Calu3 (cell line): ENCODE data around the gene BSND. TPM values are rescaled to one million over a fixed set of nuclear protein-coding genes. Genes with fewer than 3 reads are reported as not detected.

ENCODE experiments used
- BruUV-seq: library from RNA; stranded (reverse); fragments of 400-500 nt; replicated peaks from 2 replicates; lab custom pipeline; 2021; lab: Mats Ljungman, UMichigan
- CTCF ChIA-PET: fragments of 300-600 bp; sonication (Branson Sonifier 250); formaldehyde crosslinking; loops from one replicate; lab custom pipeline; 2022; ENCODE audit warnings: antibody characterized with exemption; lab: Charles Lee
- DNase-seq: peaks from one replicate; pipeline ENCODE4 v3.0.0; 2022
- H3K27ac Mint-ChIP-seq: one replicate; pipeline ENCODE4 v1.8.0; 2022; ENCODE audit warnings: mixed read lengths; ENCODE audit not compliant: unreplicated experiment
- H3K27me3 Mint-ChIP-seq: one replicate; pipeline ENCODE4 v1.8.0; 2022; ENCODE audit warnings: mixed read lengths; ENCODE audit not compliant: unreplicated experiment
- H3K36me3 Mint-ChIP-seq: one replicate; pipeline ENCODE4 v1.8.0; 2022; ENCODE audit warnings: mild to moderate bottlenecking, moderate library complexity, mixed read lengths; ENCODE audit not compliant: insufficient read depth, unreplicated experiment
- H3K4me1 Mint-ChIP-seq: one replicate; pipeline ENCODE4 v1.8.0; 2022; ENCODE audit warnings: mild to moderate bottlenecking, low read depth, mixed read lengths; ENCODE audit not compliant: unreplicated experiment
- H3K4me3 Mint-ChIP-seq: one replicate; pipeline ENCODE4 v1.8.0; 2022; ENCODE audit warnings: mild to moderate bottlenecking, low read depth, moderate library complexity, mixed read lengths; ENCODE audit not compliant: unreplicated experiment
- H3K9me3 Mint-ChIP-seq: one replicate; pipeline ENCODE4 v1.8.0; 2022; ENCODE audit warnings: low read depth, mixed read lengths; ENCODE audit not compliant: unreplicated experiment
- CTCF ChIP-seq: fragments of 200-600 bp; IDR thresholded peaks from one replicate; pipeline ENCODE4 v1.8.0; 2022; ENCODE audit warnings: antibody characterized with exemption; ENCODE audit not compliant: unreplicated experiment
- intact Hi-C: fragments of 100-400 bp; cut with micrococcal nuclease; formaldehyde crosslinking; loops from one replicate; pipeline ENCODE4 v1.10.0; 2022; ENCODE audit not compliant: unreplicated experiment
- total RNA-seq: library from RNA; stranded (reverse); gene quantifications from 2 replicates; pipeline ENCODE4 v1.2.3, GENCODE V29; 2022

The BSND gene
- total RNA-seq, 1 experiment from 2014 or later = not detected

GRCh38 chr1:54991939-54992338 lies 6.8 kb upstream of the BSND start:
- no peak overlapping the region for H3K4me3 Mint-ChIP-seq
- CTCF ChIA-PET = no interaction called here
- H3K4me1 Mint-ChIP-seq = peaks cover 9% of the 10 kb centered on the region
- peaks cover 8% of the 10 kb centered on the region for H3K36me3 Mint-ChIP-seq
- TF ChIP-seq CTCF = no peak
- no peak for DNase-seq
- H3K9me3 Mint-ChIP-seq = no peaks in the 10 kb centered on the region
- H3K27me3 Mint-ChIP-seq = peaks cover 35% of the 10 kb centered on the region
- intact Hi-C loops = no loop called here
- no peak overlapping the region for H3K27ac Mint-ChIP-seq
- BruUV-seq = no TSS peak

GRCh38 chr1:54993140-54993539 lies 5.6 kb upstream of the BSND start:
- DNase-seq = no peak
- intact Hi-C loops = no loop called here
- Mint-ChIP-seq H3K4me3 (no peak overlapping the region), H3K27me3 (peaks cover 44% of the 10 kb centered on the region), H3K4me1 (peaks cover 9% of the 10 kb centered on the region), H3K36me3 (peaks cover 8% of the 10 kb centered on the region), H3K9me3 (no peaks in the 10 kb centered on the region), H3K27ac (no peak overlapping the region)
- TF ChIP-seq CTCF = no peak
- CTCF ChIA-PET = interaction anchor here (1.1 to 1.4 kb wide), 2 partner anchors 13 to 29 kb away, joined by 3 read pairs; partner anchors contain the start of gene TMEM61
- no TSS peak for BruUV-seq

- no TSS peak for BruUV-seq
- intact Hi-C loops = no loop called here
- no peak for TF ChIP-seq CTCF
- Mint-ChIP-seq H3K4me3 (no peak overlapping the region), H3K27me3 (peaks cover 44% of the 10 kb centered on the region), H3K4me1 (peaks cover 9% of the 10 kb centered on the region), H3K9me3 (no peaks in the 10 kb centered on the region), H3K36me3 (peaks cover 8% of the 10 kb centered on the region), H3K27ac (no peak overlapping the region)
- no peak for DNase-seq
- CTCF ChIA-PET = interaction anchor here (2.9 kb wide), 1 partner anchor 49 kb away, joined by 40 read pairs; no protein-coding TSS in a partner anchor
Measured at GRCh38 chr1:54994355-54994990, 4.3 kb upstream of the BSND start.

- Mint-ChIP-seq H3K27me3 (peaks cover 44% of the 10 kb centered on the region), H3K4me1 (peaks cover 9% of the 10 kb centered on the region), H3K36me3 (peaks cover 8% of the 10 kb centered on the region), H3K9me3 (no peaks in the 10 kb centered on the region), H3K27ac (no peak overlapping the region), H3K4me3 (no peak overlapping the region)
- CTCF ChIA-PET = interaction anchor here (2.6 to 3.0 kb wide), 3 partner anchors 27 to 50 kb away, joined by 12 to 40 read pairs (median 24); no protein-coding TSS in a partner anchor
- intact Hi-C loops = no loop called here
- no peak for DNase-seq
- no peak for TF ChIP-seq CTCF
- BruUV-seq = no TSS peak
Measured at GRCh38 chr1:54995013-54995760, 3.5 kb upstream of the BSND start.
